H1 (cell line): ENCODE measurements around the gene MXD4. TPM values are rescaled to one million over a fixed set of nuclear protein-coding genes. Genes with fewer than 3 reads are reported as not detected.

Experiments used
- CTCF ChIA-PET: fragments of 300-600 bp; sonication (Branson Sonifier 250); formaldehyde crosslinking; loops from one replicate; lab custom pipeline; 2021; ENCODE audit not compliant: partially characterized antibody; lab: Charles Lee
- POLR2A ChIA-PET: fragments of 300-600 bp; sonication (Branson Sonifier 250); formaldehyde crosslinking; loops from one replicate; lab custom pipeline; 2021; ENCODE audit warnings: inconsistent platforms; ENCODE audit not compliant: partially characterized antibody; lab: Charles Lee
- DNase-seq, 2 experiments: peaks; one replicate each; pipeline versions ENCODE4 v3.0.0 to v3.0.0-alpha.2; 2010 to 2022; ENCODE audit warnings: low spot score in 2 of 2, low read depth in 1 of 2, mixed read lengths in 1 of 2
- FAIRE-seq: peaks from 2 replicates; lab custom pipeline; 2011; peaks lifted over from hg19 to GRCh38; lab: Jason Lieb, UNC
- H2AFZ ChIP-seq: 2 replicates; pipeline ENCODE4 v1.8.1; 2012; ENCODE audit warnings: low read length, inconsistent platforms
- H2AK5ac ChIP-seq: 2 replicates; pipeline ENCODE4 v1.6.1; 2013; ENCODE audit warnings: low read depth, low read length
- H2BK120ac ChIP-seq: replicated peaks from 2 replicates; pipeline ENCODE3; 2013; ENCODE audit warnings: low read depth, low read length, inconsistent platforms
- H2BK12ac ChIP-seq: 2 replicates; pipeline ENCODE4 v1.6.1; 2013; ENCODE audit warnings: low read depth, low read length
- H2BK15ac ChIP-seq: 2 replicates; pipeline ENCODE4 v1.6.1; 2013; ENCODE audit warnings: low read length
- H2BK20ac ChIP-seq: 2 replicates; pipeline ENCODE4 v1.6.1; 2013; ENCODE audit warnings: low read length
- H2BK5ac ChIP-seq: 2 replicates; pipeline ENCODE4 v1.6.1; 2013; ENCODE audit warnings: low read depth, low read length
- H3K14ac ChIP-seq: 2 replicates; pipeline ENCODE4 v1.6.1; 2013; ENCODE audit warnings: inconsistent platforms; ENCODE audit not compliant: insufficient read length
- H3K18ac ChIP-seq: 2 replicates; pipeline ENCODE4 v1.6.1; 2013; ENCODE audit warnings: low read length; ENCODE audit errors: extremely low read depth
- H3K23ac ChIP-seq: 2 replicates; pipeline ENCODE4 v1.6.1; 2013; ENCODE audit warnings: inconsistent platforms; ENCODE audit not compliant: insufficient read length
- H3K23me2 ChIP-seq: 2 replicates; pipeline ENCODE4 v1.6.1; 2013; ENCODE audit warnings: low read depth, low read length
- H3K27ac ChIP-seq: 2 replicates; pipeline ENCODE4 v1.6.1; 2011; ENCODE audit warnings: low read depth, low read length, inconsistent platforms
- H3K27me3 ChIP-seq, 4 experiments: replicated peaks in 1 of 4; 1 replicate in 1 of 4; 2 replicates in 3 of 4; pipeline versions ENCODE4 v1.6.1 to v1.8.1; 2011 to 2013; ENCODE audit warnings: low read length in 3 of 4, mild to moderate bottlenecking in 3 of 4, inconsistent platforms in 2 of 4, mixed read lengths in 2 of 4, moderate library complexity in 1 of 4; ENCODE audit not compliant: control insufficient read depth in 3 of 4, insufficient read depth in 3 of 4; ENCODE audit errors: extremely low read depth in 1 of 4
- H3K36me3 ChIP-seq, 4 experiments: 2 replicates each; pipeline versions ENCODE4 v1.6.1 to v1.8.1; 2011 to 2013; ENCODE audit warnings: mild to moderate bottlenecking in 4 of 4, low read length in 3 of 4, moderate library complexity in 2 of 4, control low read depth in 1 of 4, inconsistent platforms in 1 of 4; ENCODE audit not compliant: insufficient read depth in 4 of 4, control insufficient read depth in 2 of 4
- H3K4ac ChIP-seq: replicated peaks from 2 replicates; pipeline ENCODE3; 2013; ENCODE audit warnings: low read length, low read depth, mixed read lengths, inconsistent platforms; ENCODE audit not compliant: insufficient read length
- H3K4me1 ChIP-seq, 4 experiments: replicated peaks in 1 of 4; 1 replicate in 1 of 4; 2 replicates in 3 of 4; pipeline versions ENCODE4 v1.6.1 to v1.8.1; 2011 to 2013; ENCODE audit warnings: low read length in 3 of 4, inconsistent platforms in 2 of 4, mixed read lengths in 1 of 4; ENCODE audit not compliant: insufficient read depth in 4 of 4, control insufficient read depth in 3 of 4
- H3K4me2 ChIP-seq, 2 experiments: 2 replicates each; pipeline versions ENCODE4 v1.6.1 to v1.8.1; 2011 to 2013; ENCODE audit warnings: low read depth in 2 of 2, low read length in 2 of 2, control low read depth in 1 of 2, inconsistent platforms in 1 of 2, mild to moderate bottlenecking in 1 of 2; ENCODE audit not compliant: insufficient read depth in 1 of 2
- H3K4me3 ChIP-seq, 4 experiments: fragments of 200-600, 300-600 bp in 1 of 4; sonication (generic), shearing (Covaris generic), sonication (Bioruptor Twin) in 1 of 4; 2 replicates each; pipeline versions ENCODE4 v1.5.1 to v1.8.1; 2011 to 2016; ENCODE audit warnings: low read length in 4 of 4, low read depth in 3 of 4, control low read depth in 2 of 4, inconsistent platforms in 2 of 4, mild to moderate bottlenecking in 2 of 4, mixed read lengths in 1 of 4, moderate library complexity in 1 of 4; ENCODE audit not compliant: insufficient read depth in 2 of 4; ENCODE audit errors: extremely low read depth in 1 of 4
- H3K56ac ChIP-seq: replicated peaks from 2 replicates; pipeline ENCODE3; 2013; ENCODE audit warnings: low read depth, mild to moderate bottlenecking, mixed read lengths, low read length, inconsistent platforms; ENCODE audit not compliant: insufficient read length
- H3K79me1 ChIP-seq: 2 replicates; pipeline ENCODE4 v1.6.1; 2013; ENCODE audit warnings: low read depth, low read length, control low read depth
- H3K79me2 ChIP-seq, 2 experiments: 2 replicates each; pipeline versions ENCODE4 v1.6.1 to v1.8.1; 2012 to 2013; ENCODE audit warnings: low read length in 2 of 2, mild to moderate bottlenecking in 2 of 2, inconsistent platforms in 1 of 2; ENCODE audit not compliant: insufficient read depth in 2 of 2, control insufficient read depth in 1 of 2
- H3K9ac ChIP-seq, 4 experiments: replicated peaks in 1 of 4; 1 replicate in 1 of 4; 2 replicates in 3 of 4; pipeline versions ENCODE4 v1.6.1 to v1.8.1; 2011 to 2013; ENCODE audit warnings: low read depth in 3 of 4, low read length in 3 of 4, control low read depth in 2 of 4, mild to moderate bottlenecking in 2 of 4, moderate library complexity in 2 of 4, inconsistent platforms in 1 of 4; ENCODE audit errors: extremely low read depth in 1 of 4
- H3K9me3 ChIP-seq, 2 experiments: 2 replicates each; pipeline versions ENCODE4 v1.6.1 to v1.8.1; 2012 to 2013; ENCODE audit warnings: mild to moderate bottlenecking in 2 of 2, moderate library complexity in 2 of 2, control low read depth in 1 of 2, inconsistent platforms in 1 of 2, low read depth in 1 of 2, low read length in 1 of 2, mixed read lengths in 1 of 2; ENCODE audit not compliant: insufficient read depth in 2 of 2
- H4K20me1 ChIP-seq, 2 experiments: replicated peaks in 1 of 2; 2 replicates each; pipeline versions ENCODE3 to v1.8.1; 2011 to 2013; ENCODE audit warnings: inconsistent platforms in 2 of 2, low read length in 2 of 2, mild to moderate bottlenecking in 1 of 2; ENCODE audit not compliant: insufficient read depth in 2 of 2, control insufficient read depth in 1 of 2
- H4K5ac ChIP-seq: 2 replicates; pipeline ENCODE4 v1.6.1; 2013; ENCODE audit warnings: low read length, low read depth, mixed read lengths, inconsistent platforms; ENCODE audit not compliant: insufficient read length
- H4K8ac ChIP-seq: 2 replicates; pipeline ENCODE4 v1.8.0; 2013; ENCODE audit warnings: mild to moderate bottlenecking, moderate library complexity, low read length, inconsistent platforms; ENCODE audit not compliant: insufficient read depth; ENCODE audit errors: extremely low read depth
- H4K91ac ChIP-seq: replicated peaks from 2 replicates; pipeline ENCODE3; 2013; ENCODE audit warnings: low read length, mixed read lengths, inconsistent platforms; ENCODE audit not compliant: insufficient read length
- CBX8 ChIP-seq: fragments of 300-800, 300-1000 bp; sonication (generic); IDR thresholded peaks from 2 replicates; pipeline ENCODE4 v1.7.1; 2016; ENCODE audit warnings: low read depth, low read length, borderline replicate concordance
- GABPA ChIP-seq: IDR thresholded peaks from 2 replicates; pipeline ENCODE4 v1.6.1; 2011; ENCODE audit warnings: mild to moderate bottlenecking, low read length, moderate library complexity, borderline replicate concordance; ENCODE audit not compliant: insufficient read depth
- HDAC2 ChIP-seq, 2 experiments: fragments of 300-600 bp in 1 of 2; sonication (generic) in 1 of 2; IDR thresholded peaks; 2 replicates each; pipeline ENCODE4 v1.6.1; 2011 to 2012; ENCODE audit warnings: low read depth in 2 of 2, low read length in 2 of 2, mild to moderate bottlenecking in 2 of 2, moderate library complexity in 2 of 2, borderline replicate concordance in 1 of 2, inconsistent platforms in 1 of 2
- JUN ChIP-seq: IDR thresholded peaks from 2 replicates; pipeline ENCODE4 v1.6.1; 2011; ENCODE audit warnings: low read depth, mild to moderate bottlenecking, improper control_type of control experiment, low read length
- RAD21 ChIP-seq, 2 experiments: IDR thresholded peaks in 1 of 2; conservative IDR thresholded peaks in 1 of 2; 2 replicates each; pipeline ENCODE4 v1.6.1; 2011; ENCODE audit warnings: low read depth in 2 of 2, low read length in 2 of 2, improper control_type of control experiment in 1 of 2, inconsistent platforms in 1 of 2, mild to moderate bottlenecking in 1 of 2, moderate library complexity in 1 of 2
- RNF2 ChIP-seq: fragments of 200-900, 300-1000 bp; sonication (generic); IDR thresholded peaks from 2 replicates; pipeline ENCODE4 v1.7.1; 2016; ENCODE audit warnings: borderline replicate concordance, low read depth, mild to moderate bottlenecking, antibody characterized with exemption, low read length; ENCODE audit not compliant: poor library complexity, severe bottlenecking; ENCODE audit errors: missing control alignments
- SIRT6 ChIP-seq: IDR thresholded peaks from one replicate; pipeline ENCODE4 v1.7.1; 2012; ENCODE audit warnings: low read length, inconsistent platforms
- SP1 ChIP-seq: IDR thresholded peaks from 2 replicates; pipeline ENCODE4 v1.6.1; 2011; ENCODE audit warnings: low read depth, low read length
- SP4 ChIP-seq: IDR thresholded peaks from 2 replicates; pipeline ENCODE4 v1.6.1; 2012; ENCODE audit warnings: low read length, inconsistent platforms
- YY1 ChIP-seq: IDR thresholded peaks from 2 replicates; pipeline ENCODE4 v1.6.1; 2011; ENCODE audit warnings: low read depth, mild to moderate bottlenecking, low read length
- WGBS, 2 experiments: shearing (Covaris generic) in 1 of 2; methylation state at CpG; one replicate each; pipeline versions ENCODE4 v1.1.6 to v1.1.7; 2013 to 2015; ENCODE audit warnings: low lambda C conversion rate in 2 of 2, mixed read lengths in 2 of 2, inconsistent platforms in 1 of 2, low coverage in 1 of 2, missing lambda C conversion rate in 1 of 2; ENCODE audit not compliant: insufficient replicate concordance in 2 of 2, insufficient coverage in 1 of 2, insufficient read length in 1 of 2; ENCODE audit errors: extremely low coverage in 1 of 2, missing lambda C conversion rate in 1 of 2; 5-methylcytosine and 5-hydroxymethylcytosine counted together
- polyA plus RNA-seq, 7 experiments: library from polyadenylated mRNA; depleted of rRNA in 3 of 7; stranded (reverse) in 5 of 7; unstranded in 2 of 7; fragments of >200 nt in 5 of 7; fragments of 200-250 nt in 2 of 7; gene quantifications; 1 replicate in 5 of 7; 2 replicates in 1 of 7; 4 replicates in 1 of 7; pipeline versions ENCODE4 v1.2.1 to v1.2.3, GENCODE V29; 2011 to 2013; ENCODE audit warnings: missing spikeins in 2 of 7, mixed read lengths in 2 of 7
- total RNA-seq: library from RNA; stranded (reverse); fragmentation: NEBNext Ultra II Directional; extraction: Animal tissue kit (Norgen Biotek cat#: 25700); gene quantifications from 2 replicates; pipeline ENCODE4 v1.2.1, GENCODE V29; 2021
- TF ChIP-seq, protein P1 (sequence below): IDR thresholded peaks from 2 replicates; pipeline ENCODE4 v1.6.1; 2012; ENCODE audit warnings: inconsistent platforms

The MXD4 gene
- total and polyA plus RNA-seq, 2 of the 8 experiments (the other 6 are each of a cell fraction or from before 2014, with no cell fraction given): 18.0 to 20.8 TPM

- no peak overlapping the region for H2AK5ac ChIP-seq
- no peak for DNase-seq
- H2BK5ac ChIP-seq: no peak overlapping the region
- H3K4me1 ChIP-seq: no peaks in the 10 kb centered on the region
- peaks cover 0 to 5% (median 2%) of the 10 kb centered on the region in 4 experiments; a peak in 2 of 8 replicates for H3K36me3 ChIP-seq
- no peak overlapping the region for H3K56ac ChIP-seq
- ChIA-PET CTCF (interaction anchor here (1.2 to 2.1 kb wide), 3 partner anchors 10 to 105 kb away, joined by 3 to 7 read pairs (median 6); no protein-coding TSS in a partner anchor), POLR2A (no interaction called here)
- H3K9me3 ChIP-seq: no peaks in the 10 kb centered on the region; a peak in 1 of 4 replicates
- H4K91ac ChIP-seq: no peak overlapping the region
- H3K27ac ChIP-seq: no peak overlapping the region
- H3K27me3 ChIP-seq: no peaks in the 10 kb centered on the region
- H3K14ac ChIP-seq: no peak overlapping the region
- no peak overlapping the region for H3K18ac ChIP-seq
- H2BK12ac ChIP-seq: no peak overlapping the region
- H4K8ac ChIP-seq: no peak overlapping the region
- H3K23me2 ChIP-seq: no peaks in the 10 kb centered on the region
- H2BK20ac ChIP-seq: no peak overlapping the region
- H4K20me1 ChIP-seq: peaks cover 0 to 5% of the 10 kb centered on the region in 2 experiments
- H2BK120ac ChIP-seq: no peak overlapping the region
- H3K79me2 ChIP-seq: no peaks in the 10 kb centered on the region
- WGBS, 2 experiments: 89% methylated on average over 21 of the region's 21 CpGs; no CpG with 5 or more reads in 1 of the 2 experiments
- no peak for FAIRE-seq
- H3K79me1 ChIP-seq: no peaks in the 10 kb centered on the region
- H2AFZ ChIP-seq: no peak overlapping the region
- H4K5ac ChIP-seq: no peak overlapping the region
- H3K4me3 ChIP-seq: no peak overlapping the region
- no peak overlapping the region for H2BK15ac ChIP-seq
- H3K4me2 ChIP-seq: no peak overlapping the region
- H3K9ac ChIP-seq: no peak overlapping the region
- H3K4ac ChIP-seq: no peak overlapping the region
- no peak overlapping the region for H3K23ac ChIP-seq
- TF ChIP-seq, protein P1, sequence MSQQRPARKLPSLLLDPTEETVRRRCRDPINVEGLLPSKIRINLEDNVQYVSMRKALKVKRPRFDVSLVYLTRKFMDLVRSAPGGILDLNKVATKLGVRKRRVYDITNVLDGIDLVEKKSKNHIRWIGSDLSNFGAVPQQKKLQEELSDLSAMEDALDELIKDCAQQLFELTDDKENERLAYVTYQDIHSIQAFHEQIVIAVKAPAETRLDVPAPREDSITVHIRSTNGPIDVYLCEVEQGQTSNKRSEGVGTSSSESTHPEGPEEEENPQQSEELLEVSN: no peak
- no peak for TF ChIP-seq GABPA
- no peak for TF ChIP-seq RNF2
- TF ChIP-seq SIRT6: no peak
- no peak for TF ChIP-seq RAD21 (IDR thresholded peaks at IDR 0.05 in 1 of 2, conservative IDR thresholded peaks at IDR 0.05 in 1 of 2; ENCODE audit: low read depth in 2 of 2, low read length in 2 of 2)
- TF ChIP-seq CBX8: no peak
- TF ChIP-seq JUN: no peak
- TF ChIP-seq SP4: no peak
- TF ChIP-seq SP1: no peak
- TF ChIP-seq HDAC2 (IDR thresholded peaks at IDR 0.05; ENCODE audit: borderline replicate concordance in 1 of 2, low read depth in 2 of 2, low read length in 2 of 2): no peak
- TF ChIP-seq YY1: no peak
These were observed 13.7 kb downstream of the MXD4 start for GRCh38 chr4:2248044-2248780.
